AG08395 (cell line): Measurements from ENCODE around the gene IFT172.
"Not testable (repeated sequence)": the region's sequence is repeated elsewhere in the genome, so short reads cannot be mapped to it uniquely, and the experiment has no call there.

ENCODE experiments used
- DNase-seq: peaks from one replicate; pipeline ENCODE4 v3.0.0; 2012; ENCODE audit warnings: mixed read lengths, low spot score

The IFT172 gene

DNA sequence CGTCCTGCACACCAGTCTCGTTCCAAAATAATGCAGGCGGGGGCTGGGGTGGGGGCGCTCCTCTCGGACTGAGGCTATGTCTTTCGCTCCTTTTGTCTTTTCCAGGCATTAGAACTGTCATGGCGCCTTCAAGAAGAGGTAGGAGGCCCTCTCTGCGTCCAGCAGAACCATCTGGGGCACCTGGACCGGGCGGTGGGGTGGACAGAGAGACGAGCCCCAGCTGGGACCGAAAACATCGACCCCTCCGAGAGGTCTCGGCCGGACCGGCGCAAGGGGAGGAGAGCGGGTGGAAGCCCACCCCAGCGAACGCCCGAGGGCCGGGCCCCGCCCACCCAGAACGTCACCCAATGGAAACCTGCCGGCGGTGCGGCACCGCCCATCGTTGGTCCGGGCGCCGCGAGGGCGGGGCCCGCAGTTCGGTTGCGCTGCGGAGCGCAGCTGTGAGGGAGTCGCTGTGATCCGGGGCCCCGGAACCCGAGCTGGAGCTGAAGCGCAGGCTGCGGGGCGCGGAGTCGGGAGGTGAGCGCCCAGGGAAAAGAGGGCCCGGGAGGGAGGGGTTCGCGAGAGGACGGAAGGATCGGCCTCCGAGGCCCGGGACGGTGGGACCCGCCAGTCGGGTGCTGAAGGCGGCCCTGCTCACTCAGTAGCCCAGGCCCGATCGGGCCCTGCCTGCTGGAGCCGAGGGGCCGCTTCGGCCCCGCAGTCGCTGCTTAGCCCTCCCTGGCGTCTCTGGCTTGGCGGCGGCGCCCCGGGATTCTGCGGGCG is 61.1 kb downstream of the IFT172 start, which contains the start of gene NRBP1:
TSS of gene NRBP1 (plus strand) at position 419 of the 765 bp plus-strand sequence. CDS start 4,643 bp downstream, outside the sequence.
- DNase-seq, result peak; percentile 94

DNA sequence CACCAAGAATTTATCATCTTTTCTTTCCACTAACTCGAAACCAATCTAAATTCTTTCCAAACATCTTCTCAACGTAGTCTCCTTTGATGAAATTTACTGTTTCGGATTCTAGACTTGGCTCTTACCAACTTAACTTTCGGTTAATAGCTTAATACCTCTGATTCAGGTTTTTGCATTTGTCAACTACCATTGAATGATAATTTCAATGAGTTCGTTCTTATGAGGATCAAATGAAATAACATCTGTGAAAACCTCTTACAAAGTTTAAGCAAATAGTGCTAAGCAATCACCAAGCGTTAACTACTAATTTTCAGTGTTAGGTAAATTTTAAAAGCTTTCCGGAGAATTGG is 61.7 kb downstream of the IFT172 start:
- DNase-seq, result no peak

DNA sequence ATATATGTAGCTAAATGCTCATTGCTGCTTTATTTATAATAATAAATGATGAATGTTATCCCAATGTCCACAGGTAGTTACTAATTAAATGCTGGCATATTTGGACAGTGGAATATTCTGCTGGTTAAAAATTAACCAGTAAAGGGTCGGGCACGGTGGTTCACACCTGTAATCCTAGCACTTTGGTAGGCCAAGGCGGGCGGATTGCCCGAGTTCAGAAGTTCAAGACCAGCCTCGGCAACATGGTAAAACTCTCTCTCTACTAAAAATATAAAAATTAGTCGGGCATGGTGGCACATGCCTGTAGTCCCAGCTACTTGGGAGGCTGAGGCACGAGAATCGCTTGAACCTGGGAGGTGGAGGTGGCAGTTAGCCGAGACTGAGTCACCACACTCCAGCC is 64.5 kb downstream of the IFT172 start:
- not testable (repeated sequence) for DNase-seq

DNA sequence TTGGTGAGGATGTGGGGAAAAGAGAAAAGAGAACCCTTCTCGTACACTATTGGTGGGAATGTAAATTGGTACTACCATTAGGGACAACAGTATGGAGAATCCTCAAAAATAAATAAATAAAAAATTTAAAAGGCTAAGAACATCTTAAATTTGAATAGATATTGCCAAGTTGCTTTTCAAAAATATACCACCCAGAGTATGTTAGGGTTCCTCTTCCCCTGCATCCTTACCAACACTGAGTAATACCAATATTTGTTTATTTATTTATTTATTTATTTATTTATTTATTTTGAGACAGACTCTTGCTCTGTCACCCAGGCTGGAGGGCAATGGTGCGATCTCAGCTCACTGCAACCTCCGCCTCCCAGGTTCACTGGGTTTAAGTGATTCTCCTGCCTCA is 66.6 kb downstream of the IFT172 start:
- no peak for DNase-seq

DNA sequence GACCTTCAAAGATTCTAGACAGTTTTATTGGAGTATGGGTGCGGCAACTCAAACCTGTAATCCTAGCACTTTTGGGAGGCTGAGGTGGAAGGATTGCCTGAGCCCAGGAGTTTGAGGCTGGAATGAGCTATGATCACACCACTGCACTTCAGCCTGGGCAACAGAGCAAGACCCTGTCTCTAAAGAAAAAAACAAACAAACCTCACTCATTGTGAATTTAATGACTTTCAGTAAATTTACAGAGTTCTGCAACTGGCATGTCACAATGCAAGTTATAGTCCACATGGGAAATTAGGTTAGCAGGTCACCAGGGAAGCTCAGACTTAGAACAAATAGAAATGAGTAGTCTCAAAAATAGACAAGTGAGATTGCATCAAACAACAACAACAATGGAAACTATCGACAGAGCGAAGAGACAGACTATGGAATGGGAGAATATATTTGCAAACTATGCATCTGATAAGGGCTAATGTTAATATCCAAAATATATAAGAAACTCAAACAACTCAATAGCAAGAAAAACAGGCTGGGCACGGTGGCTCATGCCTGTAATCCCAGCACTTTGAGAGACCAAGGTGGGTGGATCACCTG is 67.8 kb downstream of the IFT172 start:
- DNase-seq, result no peak

DNA sequence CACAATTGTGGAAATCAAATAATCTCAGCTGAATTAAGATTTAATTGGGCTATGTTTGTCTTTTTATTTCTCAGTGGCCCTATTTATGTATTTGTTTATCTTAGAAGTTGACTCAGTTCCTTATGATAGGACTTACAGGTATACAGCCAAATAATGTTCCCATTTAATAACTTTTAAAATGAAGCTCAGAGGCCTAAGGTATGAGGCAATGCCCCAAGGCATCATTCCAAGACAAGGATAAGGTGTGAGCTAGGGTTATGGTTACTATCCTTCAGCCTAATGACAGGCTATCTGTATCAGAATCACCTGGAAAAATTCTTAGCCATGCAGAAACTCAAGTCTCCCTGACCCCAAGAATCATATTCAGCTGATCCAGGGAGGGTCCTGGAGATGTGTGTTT is 68.5 kb downstream of the IFT172 start:
- no peak for DNase-seq

DNA sequence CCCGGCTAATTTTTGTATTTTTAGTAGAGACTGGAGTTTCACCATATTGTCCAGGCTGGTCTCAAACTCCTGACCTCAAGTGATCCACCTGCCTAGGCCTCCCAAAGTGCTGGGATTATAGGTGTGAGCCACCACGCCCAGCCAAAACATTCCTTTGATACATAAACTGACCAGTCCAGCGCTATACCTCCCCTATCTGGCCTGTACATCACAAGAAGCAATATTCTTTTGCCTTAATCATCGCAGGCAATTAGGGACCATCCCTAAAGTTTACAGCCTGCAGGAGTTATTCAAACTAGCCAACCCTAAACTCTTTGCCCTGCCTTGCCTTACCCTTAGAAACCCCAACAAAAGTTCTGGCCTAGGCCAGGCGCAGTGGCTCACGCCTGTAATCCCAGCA is 73.4 kb downstream of the IFT172 start:
- DNase-seq, result no peak

DNA sequence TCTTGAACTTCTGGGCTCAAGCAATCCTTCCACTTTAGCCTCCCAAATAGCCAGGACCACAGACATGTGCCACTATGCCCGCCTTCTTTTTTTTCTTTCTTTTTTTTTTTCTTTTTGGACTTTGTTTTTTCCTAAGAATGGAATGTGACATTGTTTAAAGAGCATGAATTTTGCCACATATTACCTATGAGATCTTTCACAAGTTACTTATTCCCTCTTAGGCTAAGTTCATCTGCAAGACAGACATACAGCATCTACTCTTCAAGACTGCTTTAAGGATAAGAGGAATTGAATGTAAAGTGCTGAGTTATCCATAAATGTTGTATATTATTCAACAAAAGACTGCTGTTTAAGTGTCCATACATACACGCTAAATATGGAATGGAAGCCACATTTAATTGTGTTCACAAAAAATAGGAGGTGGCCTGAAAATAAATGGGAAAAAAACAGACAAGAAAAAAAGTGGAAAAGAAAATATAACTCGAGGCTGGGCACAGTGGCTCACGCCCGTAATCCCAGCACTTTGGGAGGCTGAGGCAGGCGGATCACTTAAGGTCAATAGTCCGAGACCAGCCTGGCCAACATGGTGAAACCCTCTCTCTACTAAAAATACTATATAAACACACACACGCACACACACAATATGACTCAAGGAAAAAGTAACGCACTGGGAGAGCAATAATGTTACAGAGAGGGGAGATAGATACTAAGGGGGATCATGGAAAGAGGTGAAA is 77.0 kb downstream of the IFT172 start:
- no peak for DNase-seq

DNA sequence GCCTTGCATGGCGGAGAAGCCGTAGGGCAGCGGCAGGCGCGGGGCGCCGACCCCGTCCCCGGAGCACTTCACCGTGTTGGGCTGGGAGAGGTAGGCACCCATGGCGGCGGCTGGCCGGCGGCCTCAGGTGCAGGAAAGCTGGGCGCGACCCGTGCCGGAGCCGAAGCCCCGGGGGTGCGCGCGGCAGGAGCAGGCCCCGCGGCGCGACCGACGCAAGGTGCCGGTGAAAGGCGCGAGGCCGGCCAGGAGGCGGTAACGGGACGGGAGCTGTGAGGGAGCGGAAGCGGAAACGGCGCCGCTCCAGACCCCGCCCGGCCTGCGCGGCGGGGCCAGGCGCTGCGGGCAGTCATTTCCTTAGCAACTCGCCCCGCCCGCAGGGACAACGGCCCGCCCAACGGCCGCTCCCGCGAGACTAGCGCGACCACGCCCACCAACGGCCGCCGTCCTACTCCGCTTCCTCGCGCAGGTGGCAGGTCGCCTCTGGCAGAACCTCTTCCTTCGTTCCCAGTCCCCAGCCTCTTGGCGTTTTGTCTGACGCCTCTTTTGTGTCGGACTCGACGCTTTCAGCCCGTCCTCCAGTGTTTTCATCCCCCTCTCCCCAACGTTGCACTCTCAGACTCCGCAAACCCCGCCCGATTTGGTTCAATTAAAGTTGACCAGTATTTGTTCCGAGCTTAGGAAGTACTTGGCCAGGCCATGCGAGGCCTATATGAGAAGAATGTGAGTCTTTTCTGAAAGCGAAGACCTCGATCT is 80.0 kb downstream of the IFT172 start, which contains the start of gene PPM1G:
TSS of gene PPM1G (minus strand) at position 271 of the 753 bp plus-strand sequence. CDS start at position 102, 169 bp downstream.
- peak; percentile 96 for DNase-seq

DNA sequence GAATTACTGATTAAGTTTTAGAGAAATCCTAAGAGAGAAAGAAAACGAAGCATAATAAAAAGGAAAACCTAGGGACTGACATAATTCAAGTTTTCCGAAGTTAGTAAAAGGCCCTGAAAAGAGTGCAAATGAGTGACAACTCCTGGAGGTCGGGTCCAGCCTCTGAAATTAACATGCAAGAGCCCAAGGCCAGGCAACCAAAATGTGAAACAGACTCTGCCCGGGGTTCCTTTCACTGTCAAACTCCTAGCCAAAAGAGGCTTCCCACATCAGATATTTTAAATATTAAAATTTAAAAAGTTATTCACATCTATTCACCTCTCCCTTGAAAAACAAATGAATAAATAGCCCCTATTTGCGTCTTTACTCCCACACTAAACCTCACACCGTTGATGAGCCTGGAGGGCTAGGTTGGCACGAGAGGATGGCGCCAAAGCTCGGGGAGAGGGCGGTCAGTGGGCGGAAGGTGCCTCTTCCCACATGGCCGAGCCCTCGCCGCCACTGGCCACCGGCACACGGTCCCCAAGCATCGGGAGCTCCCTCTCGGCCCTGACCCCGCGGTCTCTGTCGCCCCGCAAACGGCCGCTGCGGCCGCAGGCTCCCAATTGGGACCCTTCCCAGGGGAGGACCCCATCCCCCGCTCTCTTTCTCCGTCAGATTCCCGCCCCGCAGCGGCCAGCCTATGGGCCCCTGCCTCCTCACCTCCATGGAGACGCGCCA is 80.8 kb downstream of the IFT172 start:
- peak; percentile 41 for DNase-seq

DNA sequence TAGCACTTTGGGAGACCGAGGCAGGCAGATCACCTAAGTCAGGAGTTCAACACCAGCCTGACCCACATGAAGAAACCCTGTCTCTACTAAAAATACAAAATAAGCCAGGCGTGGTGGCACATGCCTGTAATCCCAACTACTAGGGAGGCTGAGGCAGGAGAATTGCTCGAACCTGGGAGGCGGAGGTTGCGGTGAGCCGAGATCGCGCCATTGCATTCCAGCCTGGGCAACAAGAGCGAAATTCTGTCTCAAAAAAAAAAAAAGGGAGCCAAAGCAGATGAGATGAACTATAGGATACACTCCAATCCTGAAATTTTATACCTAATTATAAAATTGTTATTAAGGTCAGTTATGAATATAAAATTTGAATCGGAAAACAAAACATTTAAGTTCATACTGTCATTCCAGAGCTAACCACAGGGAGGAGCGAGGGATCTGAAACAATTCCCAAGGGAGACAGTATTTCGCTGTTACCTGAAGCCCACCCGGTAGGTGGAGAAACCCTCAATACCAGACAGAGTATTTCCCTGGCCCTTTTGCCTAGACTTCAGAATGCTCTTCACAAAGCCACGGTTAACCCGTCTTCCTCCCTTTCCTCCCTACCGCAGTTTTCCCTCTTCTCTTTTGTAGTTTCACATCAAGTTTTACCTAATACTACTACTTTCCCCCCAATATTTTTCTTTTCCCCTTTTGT is 81.6 kb downstream of the IFT172 start:
- DNase-seq, result peak; percentile 46

DNA sequence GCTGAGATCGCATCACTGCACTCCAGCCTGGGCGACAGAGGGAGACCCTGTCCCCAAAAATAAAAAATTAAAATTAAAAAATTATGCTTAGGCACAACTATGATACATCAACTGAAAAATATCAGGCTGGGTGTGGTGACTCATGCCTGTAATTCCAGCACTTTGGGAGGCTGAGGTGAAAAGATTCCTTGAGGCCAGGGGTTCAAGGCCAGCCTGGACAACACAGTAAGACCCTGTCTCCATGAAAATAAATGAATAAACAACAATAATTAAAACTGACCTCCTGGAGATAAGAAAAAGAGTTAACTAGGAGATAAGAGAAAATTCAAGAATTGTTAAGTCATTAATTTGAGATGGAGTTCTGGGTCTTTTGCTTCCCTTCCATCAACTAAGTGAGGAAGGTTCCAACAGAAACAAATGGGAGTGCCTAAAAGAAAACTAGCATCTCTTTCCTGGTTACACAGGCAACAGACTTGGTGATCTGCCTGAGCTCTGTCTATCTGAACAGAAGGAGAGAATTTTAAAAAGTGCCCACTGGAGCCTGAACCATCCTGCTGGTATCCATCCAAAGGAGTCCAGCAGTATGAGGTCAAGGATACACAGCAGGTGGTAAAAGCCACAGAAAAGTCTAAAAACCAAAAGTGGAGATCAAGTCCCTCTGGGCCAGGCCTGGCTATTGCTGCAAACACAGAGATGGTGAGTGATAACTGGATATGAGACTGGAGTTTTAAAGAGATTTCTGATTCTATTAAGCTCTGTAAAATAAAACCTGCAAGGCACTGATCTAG is 89.0 kb downstream of the IFT172 start:
- no peak for DNase-seq

DNA sequence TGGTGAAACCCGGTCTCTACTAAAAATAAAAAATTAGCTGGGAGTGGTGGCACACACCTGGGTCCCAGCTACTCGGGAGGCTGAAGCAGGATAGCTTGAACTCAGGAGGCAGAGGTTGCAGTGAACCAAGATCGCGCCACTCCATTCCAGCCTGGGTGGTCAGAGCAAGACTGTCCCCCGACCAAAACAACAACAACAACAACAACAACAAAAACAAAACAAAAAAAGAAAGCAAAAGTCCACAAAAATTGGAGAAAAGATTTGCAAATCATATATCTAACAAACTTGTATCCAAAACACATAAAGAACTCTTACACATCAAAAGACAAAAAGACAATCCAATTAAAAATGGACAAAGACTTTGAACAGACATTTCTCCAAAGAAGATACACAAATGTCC is 90.6 kb downstream of the IFT172 start:
- no peak for DNase-seq
